ENCODE data around the gene AFF1. TPM values are rescaled to one million over a fixed set of nuclear protein-coding genes. Genes with fewer than 3 reads are reported as not detected.

The AFF1 gene
- total and polyA plus RNA-seq, 2 experiments from 2014 or later, result 31.9 to 38.7 TPM

- no peaks in the 10 kb centered on the region for H3K9me3 ChIP-seq (ENCODE audit: low read depth)
- WGBS (ENCODE audit: low lambda C conversion rate, missing lambda C conversion rate), result 64% methylated on average over 3 of the region's 3 CpGs
- H3K27ac ChIP-seq, result no peak overlapping the region
- H3K4me3 ChIP-seq, result no peak overlapping the region
- TF ChIP-seq EZH2phosphoT487 (IDR thresholded peaks at IDR 0.05; ENCODE audit: low read depth, severe bottlenecking, unreplicated experiment) (no peak), CTCF (IDR thresholded peaks at IDR 0.05; ENCODE audit: poor library complexity) (no peak), EZH2 (IDR thresholded peaks at IDR 0.05; ENCODE audit: borderline replicate concordance) (no peak)
- no peaks in the 10 kb centered on the region for H3K36me3 ChIP-seq (replicated peaks; ENCODE audit: insufficient read depth, low read depth)
- peak overlapping the region; percentile 30 for H3K4me2 ChIP-seq
- H3K27me3 ChIP-seq, result no peaks in the 10 kb centered on the region
- no peak for DNase-seq (ENCODE audit: low spot score)
- no peak overlapping the region for H2AFZ ChIP-seq
- no peaks in the 10 kb centered on the region for H3K9me2 ChIP-seq (replicated peaks; ENCODE audit: insufficient read depth)
- H3K4me1 ChIP-seq (ENCODE audit: insufficient read depth), result peaks cover 37% of the 10 kb centered on the region
- peaks cover 6% of the 10 kb centered on the region for H4K20me1 ChIP-seq (ENCODE audit: insufficient read depth, poor library complexity, severe bottlenecking)
- peaks cover 82% of the 10 kb centered on the region for H3K79me2 ChIP-seq
Observed at GRCh38 chr4:87074121-87074488, 139.3 kb downstream of the AFF1 start.

- H4K20me1 ChIP-seq (ENCODE audit: insufficient read depth, poor library complexity, severe bottlenecking), result peaks cover 13% of the 10 kb centered on the region
- H3K4me2 ChIP-seq, result no peak overlapping the region
- no peaks in the 10 kb centered on the region for H3K27me3 ChIP-seq
- no peaks in the 10 kb centered on the region for H3K9me2 ChIP-seq (replicated peaks; ENCODE audit: insufficient read depth)
- H3K79me2 ChIP-seq, result peaks cover 85% of the 10 kb centered on the region
- TF ChIP-seq EZH2 (IDR thresholded peaks at IDR 0.05; ENCODE audit: borderline replicate concordance) (no peak), CTCF (IDR thresholded peaks at IDR 0.05; ENCODE audit: poor library complexity) (no peak), EZH2phosphoT487 (IDR thresholded peaks at IDR 0.05; ENCODE audit: low read depth, severe bottlenecking, unreplicated experiment) (no peak)
- H3K4me3 ChIP-seq, result no peak overlapping the region
- H2AFZ ChIP-seq, result no peak overlapping the region
- 81% methylated on average over 2 of the region's 2 CpGs for WGBS (ENCODE audit: low lambda C conversion rate, missing lambda C conversion rate)
- H3K4me1 ChIP-seq (ENCODE audit: insufficient read depth), result peaks cover 42% of the 10 kb centered on the region
- no peaks in the 10 kb centered on the region for H3K9me3 ChIP-seq (ENCODE audit: low read depth)
- H3K27ac ChIP-seq, result no peak overlapping the region
- no peaks in the 10 kb centered on the region for H3K36me3 ChIP-seq (replicated peaks; ENCODE audit: insufficient read depth, low read depth)
- DNase-seq (ENCODE audit: low spot score), result no peak
Observed at GRCh38 chr4:87075876-87076275, 141.1 kb downstream of the AFF1 start.

GRCh38 chr4:87076690-87077358 lies 142.0 kb downstream of the AFF1 start:
- Histone ChIP-seq H2AFZ (no peak overlapping the region), H4K20me1 (ENCODE audit: insufficient read depth, poor library complexity, severe bottlenecking) (peaks cover 17% of the 10 kb centered on the region), H3K4me3 (no peak overlapping the region), H3K4me2 (no peak overlapping the region), H3K79me2 (peaks cover 83% of the 10 kb centered on the region), H3K36me3 (replicated peaks; ENCODE audit: insufficient read depth, low read depth) (no peaks in the 10 kb centered on the region), H3K9me2 (replicated peaks; ENCODE audit: insufficient read depth) (no peaks in the 10 kb centered on the region), H3K4me1 (ENCODE audit: insufficient read depth) (peaks cover 35% of the 10 kb centered on the region), H3K27ac (no peak overlapping the region), H3K9me3 (ENCODE audit: low read depth) (no peaks in the 10 kb centered on the region), H3K27me3 (no peaks in the 10 kb centered on the region)
- WGBS (ENCODE audit: low lambda C conversion rate, missing lambda C conversion rate), result 85% methylated on average over 6 of the region's 6 CpGs
- DNase-seq (ENCODE audit: low spot score), result no peak
- no peak for TF ChIP-seq EZH2 (IDR thresholded peaks at IDR 0.05; ENCODE audit: borderline replicate concordance)
- TF ChIP-seq CTCF (IDR thresholded peaks at IDR 0.05; ENCODE audit: poor library complexity), result no peak
- no peak for TF ChIP-seq EZH2phosphoT487 (IDR thresholded peaks at IDR 0.05; ENCODE audit: low read depth, severe bottlenecking, unreplicated experiment)
